B cell (primary cell): ENCODE results near the gene SESTD1. TPM values are rescaled to one million over a fixed set of nuclear protein-coding genes. Genes with fewer than 3 reads are reported as not detected.

Experiments
- ATAC-seq: fragments of 200-7000 bp; cut with Tn5 transposase; one replicate; pipeline ENCODE4 v1.10.0; 2021; ENCODE audit warnings: low read depth, mild to moderate bottlenecking, moderate number of reproducible peaks, moderate library complexity
- CTCF ChIA-PET: fragments of 350-600 bp; sonication (Branson Sonifier 250); formaldehyde crosslinking; loops from one replicate; lab custom pipeline; 2021; ENCODE audit warnings: antibody characterized with exemption, inconsistent platforms; lab: Charles Lee
- POLR2A ChIA-PET: fragments of 350-600 bp; sonication (Branson Sonifier 250); formaldehyde crosslinking; loops from one replicate; lab custom pipeline; 2021; ENCODE audit warnings: antibody characterized with exemption; lab: Charles Lee
- DNase-seq: peaks from one replicate; pipeline ENCODE4 v3.0.0; 2013
- H2AFZ ChIP-seq: 2 replicates; pipeline ENCODE4 v1.6.1; 2012; ENCODE audit warnings: mild to moderate bottlenecking, low read depth, low read length; ENCODE audit not compliant: insufficient read depth, poor library complexity, severe bottlenecking
- H3K27ac ChIP-seq, 2 donors: 1 replicate in 1 of 2; 2 replicates in 1 of 2; pipeline ENCODE4 v1.5.1; 2012 to 2013; ENCODE audit warnings: low read length in 2 of 2, mild to moderate bottlenecking in 2 of 2, moderate library complexity in 1 of 2
- H3K27me3 ChIP-seq, 4 experiments: fragments of 200-600 bp in 1 of 4; sonication (generic) in 1 of 4; replicated peaks in 1 of 4; 1 replicate in 2 of 4; 2 replicates in 2 of 4; pipeline versions ENCODE4 v1.6.1 to v1.7.0; 2013 to 2016; ENCODE audit warnings: low read length in 3 of 4, mild to moderate bottlenecking in 2 of 4, mixed read lengths in 1 of 4, moderate library complexity in 1 of 4; ENCODE audit not compliant: insufficient read depth in 4 of 4, control insufficient read depth in 3 of 4; ENCODE audit errors: control extremely low read depth in 1 of 4
- H3K36me3 ChIP-seq, 2 experiments: replicated peaks in 1 of 2; 1 replicate in 1 of 2; 2 replicates in 1 of 2; pipeline versions ENCODE4 v1.6.1 to v1.7.1; 2013; ENCODE audit warnings: low read length in 1 of 2; ENCODE audit not compliant: insufficient read depth in 2 of 2, control insufficient read depth in 1 of 2; ENCODE audit errors: control extremely low read depth in 1 of 2, extremely low read depth in 1 of 2
- H3K4me1 ChIP-seq, 2 donors: fragments of 200-600 bp in 1 of 2; sonication (generic) in 1 of 2; 1 replicate in 1 of 2; 2 replicates in 1 of 2; pipeline versions ENCODE4 v1.5.1 to v1.6.1; 2013 to 2017; ENCODE audit warnings: low read length in 2 of 2; ENCODE audit not compliant: control insufficient read depth in 2 of 2, insufficient read depth in 2 of 2
- H3K4me2 ChIP-seq: replicated peaks from 2 replicates; pipeline ENCODE3; 2012; ENCODE audit warnings: mild to moderate bottlenecking, low read depth, low read length; ENCODE audit not compliant: poor library complexity, severe bottlenecking
- H3K4me3 ChIP-seq, 5 experiments: fragments of 200-600 bp in 1 of 5; sonication (generic) in 1 of 5; 1 replicate in 3 of 5; 2 replicates in 2 of 5; pipeline versions ENCODE4 v1.5.1 to v1.7.0; 2011 to 2016; ENCODE audit warnings: low read length in 4 of 5, mild to moderate bottlenecking in 4 of 5, low read depth in 2 of 5, control low read depth in 1 of 5, moderate library complexity in 1 of 5; ENCODE audit not compliant: insufficient read depth in 1 of 5; ENCODE audit errors: control extremely low read depth in 1 of 5, extremely low read depth in 1 of 5
- H3K79me2 ChIP-seq: fragments of 200-600 bp; sonication (generic); one replicate; pipeline ENCODE4 v1.6.0; 2016; ENCODE audit warnings: low read length; ENCODE audit not compliant: control insufficient read depth, insufficient read depth
- H3K9ac ChIP-seq: fragments of 200-600 bp; sonication (generic); 2 replicates; pipeline ENCODE4 v1.6.1; 2017; ENCODE audit warnings: mild to moderate bottlenecking, low read length, moderate library complexity
- H3K9me3 ChIP-seq, 3 donors: one replicate each; pipeline versions ENCODE4 v1.6.1 to v1.7.1; 2013; ENCODE audit warnings: low read length in 2 of 3; ENCODE audit not compliant: control insufficient read depth in 2 of 3, insufficient read depth in 1 of 3; ENCODE audit errors: control extremely low read depth in 1 of 3
- H4K20me1 ChIP-seq: 2 replicates; pipeline ENCODE4 v1.6.0; 2012; ENCODE audit warnings: mild to moderate bottlenecking, low read length; ENCODE audit not compliant: insufficient read depth, control insufficient read depth, poor library complexity, severe bottlenecking
- H3K27ac Mint-ChIP-seq: one replicate; pipeline ENCODE4 v1.8.0; 2021; ENCODE audit warnings: mixed read lengths
- H3K27me3 Mint-ChIP-seq: one replicate; pipeline ENCODE4 v1.8.0; 2021; ENCODE audit warnings: mixed read lengths
- H3K4me1 Mint-ChIP-seq: one replicate; pipeline ENCODE4 v1.8.0; 2021; ENCODE audit warnings: mixed read lengths
- H3K4me3 Mint-ChIP-seq: one replicate; pipeline ENCODE4 v1.8.0; 2021; ENCODE audit warnings: mixed read lengths
- H3K9me3 Mint-ChIP-seq: one replicate; pipeline ENCODE4 v1.8.0; 2022; ENCODE audit warnings: mixed read lengths; ENCODE audit not compliant: insufficient read depth
- CTCF ChIP-seq: fragments of 200-600 bp; IDR thresholded peaks from one replicate; pipeline ENCODE4 v1.8.0; 2022; ENCODE audit warnings: antibody characterized with exemption, mild to moderate bottlenecking
- EZH2 ChIP-seq: IDR thresholded peaks from 2 replicates; pipeline ENCODE4 v1.6.1; 2012; ENCODE audit warnings: borderline replicate concordance, low read depth, mild to moderate bottlenecking, moderate library complexity, low read length; ENCODE audit not compliant: insufficient read depth, poor library complexity, severe bottlenecking
- WGBS: methylation state at CpG from one replicate; pipeline ENCODE4 v1.1.5; 2013; ENCODE audit warnings: missing lambda C conversion rate; ENCODE audit not compliant: insufficient coverage; 5-methylcytosine and 5-hydroxymethylcytosine counted together
- intact Hi-C: fragments of 100-400 bp; cut with micrococcal nuclease; formaldehyde crosslinking; loops from one replicate; pipeline ENCODE4 v1.10.0; 2022
- polyA plus RNA-seq: library from polyadenylated mRNA; depleted of rRNA; stranded (reverse); fragments of >200 nt; gene quantifications from 2 replicates; pipeline ENCODE4 v1.2.3, GENCODE V29; 2012
- total RNA-seq, 2 donors: library from RNA; stranded (reverse); fragments of 120-200 nt in 1 of 2; gene quantifications; 1 replicate in 1 of 2; 2 replicates in 1 of 2; pipeline versions ENCODE4 v1.2.3 to v1.2.4, GENCODE V29; 2013 to 2022

SESTD1 gene
- total and polyA plus RNA-seq, 2 donors (not counting 1 experiment from before 2014, with no cell fraction given) = 52.0 to 66.1 TPM

GRCh38 chr2:179177694-179178093 is 86.9 kb downstream of the SESTD1 start:
- no peaks in the 10 kb centered on the region for H3K9me3 ChIP-seq
- intact Hi-C loops = no loop called here
- no peak overlapping the region for H3K27ac ChIP-seq
- WGBS = no CpG with 5 or more reads among the region's 1 CpG
- ChIA-PET POLR2A (no interaction called here), CTCF (no interaction called here)
- TF ChIP-seq EZH2 = no peak
- no peak for TF ChIP-seq CTCF
- ATAC-seq = no peak
- DNase-seq = no peak
- no peak overlapping the region for H3K27ac Mint-ChIP-seq
- no peaks in the 10 kb centered on the region for H3K27me3 Mint-ChIP-seq
- H3K4me1 ChIP-seq = peaks cover 11 to 14% of the 10 kb centered on the region in 2 donors
- no peaks in the 10 kb centered on the region for H3K27me3 ChIP-seq
- H3K4me1 Mint-ChIP-seq = peaks cover 27% of the 10 kb centered on the region
- no peak overlapping the region for H3K4me3 Mint-ChIP-seq
- peaks cover 2 to 55% of the 10 kb centered on the region in 2 experiments for H3K36me3 ChIP-seq
- H3K9ac ChIP-seq = no peak overlapping the region
- H3K4me2 ChIP-seq = no peak overlapping the region
- H3K9me3 Mint-ChIP-seq = no peaks in the 10 kb centered on the region
- H3K4me3 ChIP-seq = no peak overlapping the region
- no peak overlapping the region for H2AFZ ChIP-seq
- peaks cover 36% of the 10 kb centered on the region for H3K79me2 ChIP-seq
- peaks cover 10% of the 10 kb centered on the region for H4K20me1 ChIP-seq

- Histone ChIP-seq H3K4me2 (no peak overlapping the region), H3K27me3 (no peaks in the 10 kb centered on the region), H2AFZ (no peak overlapping the region), H3K9me3 (no peaks in the 10 kb centered on the region), H4K20me1 (no peaks in the 10 kb centered on the region), H3K4me1 (peaks cover 8 to 23% of the 10 kb centered on the region in 2 donors), H3K79me2 (peaks cover 33% of the 10 kb centered on the region), H3K4me3 (no peak overlapping the region), H3K27ac (no peak overlapping the region), H3K36me3 (peaks cover 3 to 54% of the 10 kb centered on the region in 2 experiments), H3K9ac (no peak overlapping the region)
- ChIA-PET POLR2A (no interaction called here), CTCF (no interaction called here)
- ATAC-seq (no peak), DNase-seq (no peak)
- Mint-ChIP-seq H3K4me1 (peaks cover 26% of the 10 kb centered on the region), H3K4me3 (no peak overlapping the region), H3K27ac (no peak overlapping the region), H3K9me3 (no peaks in the 10 kb centered on the region), H3K27me3 (no peaks in the 10 kb centered on the region)
- TF ChIP-seq CTCF (no peak), EZH2 (no peak)
- WGBS = no CpG with 5 or more reads among the region's 1 CpG
- intact Hi-C loops = no loop called here
These were observed 90.4 kb downstream of the SESTD1 start for GRCh38 chr2:179174240-179174639.
